C4-2B (cell line): ENCODE measurements around the gene RPS21.

Source experiments
- CTCF ChIP-seq: fragments of 450-650 bp; conservative IDR thresholded peaks from 2 replicates; pipeline ENCODE4 v1.5.1; 2017; ENCODE audit warnings: mild to moderate bottlenecking
- ZFX ChIP-seq: fragments of 450-650 bp; IDR thresholded peaks from 2 replicates; pipeline ENCODE4 v1.6.1; 2017

- TF ChIP-seq CTCF (no peak), ZFX (no peak)
These were observed 21.8 kb upstream of the RPS21 start for GRCh38 chr20:62364911-62365736.
